Measurements from ENCODE around the gene MPO. TPM values are rescaled to one million over a fixed set of nuclear protein-coding genes. Genes with fewer than 3 reads are reported as not detected.

MPO gene
- total and polyA plus RNA-seq, 2 of the 8 experiments (the other 6 are each of a cell fraction or from before 2014, with no cell fraction given), result 0.06 to 0.74 TPM

DNA sequence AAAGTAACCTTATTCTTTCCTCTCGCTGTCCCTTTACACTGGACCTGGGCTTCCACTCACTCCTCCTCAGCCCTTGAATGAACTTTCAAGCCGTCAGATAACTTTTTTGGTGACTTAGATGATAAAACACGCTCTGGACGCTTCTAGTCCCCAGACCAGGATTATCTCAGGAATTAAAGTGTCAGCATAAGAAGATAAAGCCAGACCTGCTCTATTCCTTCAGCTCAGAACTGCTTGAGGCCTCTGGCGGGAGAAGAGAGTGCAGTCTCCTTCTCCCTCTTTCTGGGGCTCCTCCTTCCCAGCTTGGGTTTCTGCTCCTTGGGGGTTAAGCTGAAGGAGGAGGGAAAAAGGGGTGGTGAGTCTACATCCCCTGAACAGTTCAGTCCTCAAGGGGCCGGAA lies 35.8 kb downstream of the MPO start (continued):
- TF ChIP-seq, protein P1, sequence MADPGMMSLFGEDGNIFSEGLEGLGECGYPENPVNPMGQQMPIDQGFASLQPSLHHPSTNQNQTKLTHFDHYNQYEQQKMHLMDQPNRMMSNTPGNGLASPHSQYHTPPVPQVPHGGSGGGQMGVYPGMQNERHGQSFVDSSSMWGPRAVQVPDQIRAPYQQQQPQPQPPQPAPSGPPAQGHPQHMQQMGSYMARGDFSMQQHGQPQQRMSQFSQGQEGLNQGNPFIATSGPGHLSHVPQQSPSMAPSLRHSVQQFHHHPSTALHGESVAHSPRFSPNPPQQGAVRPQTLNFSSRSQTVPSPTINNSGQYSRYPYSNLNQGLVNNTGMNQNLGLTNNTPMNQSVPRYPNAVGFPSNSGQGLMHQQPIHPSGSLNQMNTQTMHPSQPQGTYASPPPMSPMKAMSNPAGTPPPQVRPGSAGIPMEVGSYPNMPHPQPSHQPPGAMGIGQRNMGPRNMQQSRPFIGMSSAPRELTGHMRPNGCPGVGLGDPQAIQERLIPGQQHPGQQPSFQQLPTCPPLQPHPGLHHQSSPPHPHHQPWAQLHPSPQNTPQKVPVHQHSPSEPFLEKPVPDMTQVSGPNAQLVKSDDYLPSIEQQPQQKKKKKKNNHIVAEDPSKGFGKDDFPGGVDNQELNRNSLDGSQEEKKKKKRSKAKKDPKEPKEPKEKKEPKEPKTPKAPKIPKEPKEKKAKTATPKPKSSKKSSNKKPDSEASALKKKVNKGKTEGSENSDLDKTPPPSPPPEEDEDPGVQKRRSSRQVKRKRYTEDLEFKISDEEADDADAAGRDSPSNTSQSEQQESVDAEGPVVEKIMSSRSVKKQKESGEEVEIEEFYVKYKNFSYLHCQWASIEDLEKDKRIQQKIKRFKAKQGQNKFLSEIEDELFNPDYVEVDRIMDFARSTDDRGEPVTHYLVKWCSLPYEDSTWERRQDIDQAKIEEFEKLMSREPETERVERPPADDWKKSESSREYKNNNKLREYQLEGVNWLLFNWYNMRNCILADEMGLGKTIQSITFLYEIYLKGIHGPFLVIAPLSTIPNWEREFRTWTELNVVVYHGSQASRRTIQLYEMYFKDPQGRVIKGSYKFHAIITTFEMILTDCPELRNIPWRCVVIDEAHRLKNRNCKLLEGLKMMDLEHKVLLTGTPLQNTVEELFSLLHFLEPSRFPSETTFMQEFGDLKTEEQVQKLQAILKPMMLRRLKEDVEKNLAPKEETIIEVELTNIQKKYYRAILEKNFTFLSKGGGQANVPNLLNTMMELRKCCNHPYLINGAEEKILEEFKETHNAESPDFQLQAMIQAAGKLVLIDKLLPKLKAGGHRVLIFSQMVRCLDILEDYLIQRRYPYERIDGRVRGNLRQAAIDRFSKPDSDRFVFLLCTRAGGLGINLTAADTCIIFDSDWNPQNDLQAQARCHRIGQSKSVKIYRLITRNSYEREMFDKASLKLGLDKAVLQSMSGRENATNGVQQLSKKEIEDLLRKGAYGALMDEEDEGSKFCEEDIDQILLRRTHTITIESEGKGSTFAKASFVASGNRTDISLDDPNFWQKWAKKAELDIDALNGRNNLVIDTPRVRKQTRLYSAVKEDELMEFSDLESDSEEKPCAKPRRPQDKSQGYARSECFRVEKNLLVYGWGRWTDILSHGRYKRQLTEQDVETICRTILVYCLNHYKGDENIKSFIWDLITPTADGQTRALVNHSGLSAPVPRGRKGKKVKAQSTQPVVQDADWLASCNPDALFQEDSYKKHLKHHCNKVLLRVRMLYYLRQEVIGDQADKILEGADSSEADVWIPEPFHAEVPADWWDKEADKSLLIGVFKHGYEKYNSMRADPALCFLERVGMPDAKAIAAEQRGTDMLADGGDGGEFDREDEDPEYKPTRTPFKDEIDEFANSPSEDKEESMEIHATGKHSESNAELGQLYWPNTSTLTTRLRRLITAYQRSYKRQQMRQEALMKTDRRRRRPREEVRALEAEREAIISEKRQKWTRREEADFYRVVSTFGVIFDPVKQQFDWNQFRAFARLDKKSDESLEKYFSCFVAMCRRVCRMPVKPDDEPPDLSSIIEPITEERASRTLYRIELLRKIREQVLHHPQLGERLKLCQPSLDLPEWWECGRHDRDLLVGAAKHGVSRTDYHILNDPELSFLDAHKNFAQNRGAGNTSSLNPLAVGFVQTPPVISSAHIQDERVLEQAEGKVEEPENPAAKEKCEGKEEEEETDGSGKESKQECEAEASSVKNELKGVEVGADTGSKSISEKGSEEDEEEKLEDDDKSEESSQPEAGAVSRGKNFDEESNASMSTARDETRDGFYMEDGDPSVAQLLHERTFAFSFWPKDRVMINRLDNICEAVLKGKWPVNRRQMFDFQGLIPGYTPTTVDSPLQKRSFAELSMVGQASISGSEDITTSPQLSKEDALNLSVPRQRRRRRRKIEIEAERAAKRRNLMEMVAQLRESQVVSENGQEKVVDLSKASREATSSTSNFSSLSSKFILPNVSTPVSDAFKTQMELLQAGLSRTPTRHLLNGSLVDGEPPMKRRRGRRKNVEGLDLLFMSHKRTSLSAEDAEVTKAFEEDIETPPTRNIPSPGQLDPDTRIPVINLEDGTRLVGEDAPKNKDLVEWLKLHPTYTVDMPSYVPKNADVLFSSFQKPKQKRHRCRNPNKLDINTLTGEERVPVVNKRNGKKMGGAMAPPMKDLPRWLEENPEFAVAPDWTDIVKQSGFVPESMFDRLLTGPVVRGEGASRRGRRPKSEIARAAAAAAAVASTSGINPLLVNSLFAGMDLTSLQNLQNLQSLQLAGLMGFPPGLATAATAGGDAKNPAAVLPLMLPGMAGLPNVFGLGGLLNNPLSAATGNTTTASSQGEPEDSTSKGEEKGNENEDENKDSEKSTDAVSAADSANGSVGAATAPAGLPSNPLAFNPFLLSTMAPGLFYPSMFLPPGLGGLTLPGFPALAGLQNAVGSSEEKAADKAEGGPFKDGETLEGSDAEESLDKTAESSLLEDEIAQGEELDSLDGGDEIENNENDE (IDR thresholded peaks at IDR 0.05; ENCODE audit: insufficient replicate concordance, low read length), result no peak
- TF ChIP-seq PHF8 (conservative IDR thresholded peaks at IDR 0.05; ENCODE audit: low read depth, low read length) (no peak), GTF2F1 (IDR thresholded peaks at IDR 0.05; ENCODE audit: borderline replicate concordance, low read depth, low read length) (no peak), POU5F1 (IDR thresholded peaks at IDR 0.05; ENCODE audit: low read depth, low read length) (no peak)
- TF ChIP-seq, protein P2, sequence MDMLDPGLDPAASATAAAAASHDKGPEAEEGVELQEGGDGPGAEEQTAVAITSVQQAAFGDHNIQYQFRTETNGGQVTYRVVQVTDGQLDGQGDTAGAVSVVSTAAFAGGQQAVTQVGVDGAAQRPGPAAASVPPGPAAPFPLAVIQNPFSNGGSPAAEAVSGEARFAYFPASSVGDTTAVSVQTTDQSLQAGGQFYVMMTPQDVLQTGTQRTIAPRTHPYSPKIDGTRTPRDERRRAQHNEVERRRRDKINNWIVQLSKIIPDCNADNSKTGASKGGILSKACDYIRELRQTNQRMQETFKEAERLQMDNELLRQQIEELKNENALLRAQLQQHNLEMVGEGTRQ (IDR thresholded peaks at IDR 0.05; ENCODE audit: low read length), result no peak
